H1 (cell line): Measurements from ENCODE around the gene PITX1. TPM values are rescaled to one million over a fixed set of nuclear protein-coding genes. Genes with fewer than 3 reads are reported as not detected.

ENCODE experiments used
- ASH2L ChIP-seq: fragments of 200-600, 300-600 bp; sonication (generic); IDR thresholded peaks from one replicate; pipeline ENCODE4 v1.7.1; 2017; ENCODE audit warnings: low read length
- BRCA1 ChIP-seq: IDR thresholded peaks from 2 replicates; pipeline ENCODE4 v1.6.1; 2012; ENCODE audit warnings: low read depth, low read length, improper control_type of control experiment
- NRF1 ChIP-seq: IDR thresholded peaks from 2 replicates; pipeline ENCODE4 v1.6.1; 2011; ENCODE audit warnings: mild to moderate bottlenecking, low read depth, low read length, improper control_type of control experiment
- polyA plus RNA-seq, 7 experiments: library from polyadenylated mRNA; depleted of rRNA in 3 of 7; stranded (reverse) in 5 of 7; unstranded in 2 of 7; fragments of >200 nt in 5 of 7; fragments of 200-250 nt in 2 of 7; gene quantifications; 1 replicate in 5 of 7; 2 replicates in 1 of 7; 4 replicates in 1 of 7; pipeline versions ENCODE4 v1.2.1 to v1.2.3, GENCODE V29; 2011 to 2013; ENCODE audit warnings: missing spikeins in 2 of 7, mixed read lengths in 2 of 7
- total RNA-seq: library from RNA; stranded (reverse); fragmentation: NEBNext Ultra II Directional; extraction: Animal tissue kit (Norgen Biotek cat#: 25700); gene quantifications from 2 replicates; pipeline ENCODE4 v1.2.1, GENCODE V29; 2021
- TF ChIP-seq, protein P1 (sequence below): IDR thresholded peaks from 2 replicates; pipeline ENCODE4 v1.6.1; 2012; ENCODE audit warnings: low read length, inconsistent platforms

PITX1 gene
- total and polyA plus RNA-seq, 2 of the 8 experiments (the other 6 are each of a cell fraction or from before 2014, with no cell fraction given) = 0.03 TPM; not detected in 1

DNA sequence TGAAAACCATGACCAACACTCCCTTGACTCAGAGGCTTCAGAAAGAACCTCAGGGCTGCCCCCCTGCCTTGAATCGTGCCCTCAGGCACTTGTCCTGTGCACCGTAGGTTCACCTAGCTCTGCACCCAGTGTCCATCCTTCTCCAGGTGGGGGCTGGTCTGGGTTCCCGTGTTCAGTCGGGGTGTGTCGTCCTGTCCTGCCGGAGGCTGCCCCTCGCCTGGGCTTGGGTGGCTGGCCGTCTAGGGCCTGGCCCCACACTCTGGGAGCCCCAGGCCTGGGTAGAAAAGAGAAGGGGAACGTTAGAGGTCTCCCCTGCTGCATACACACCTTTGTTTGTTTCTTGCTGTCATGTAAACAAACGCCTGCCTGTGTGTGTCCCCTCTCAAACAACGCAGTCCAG is 37.0 kb downstream of the PITX1 start (continued):
- TF ChIP-seq NRF1 = no peak
- TF ChIP-seq BRCA1 = no peak
- TF ChIP-seq, protein P1, sequence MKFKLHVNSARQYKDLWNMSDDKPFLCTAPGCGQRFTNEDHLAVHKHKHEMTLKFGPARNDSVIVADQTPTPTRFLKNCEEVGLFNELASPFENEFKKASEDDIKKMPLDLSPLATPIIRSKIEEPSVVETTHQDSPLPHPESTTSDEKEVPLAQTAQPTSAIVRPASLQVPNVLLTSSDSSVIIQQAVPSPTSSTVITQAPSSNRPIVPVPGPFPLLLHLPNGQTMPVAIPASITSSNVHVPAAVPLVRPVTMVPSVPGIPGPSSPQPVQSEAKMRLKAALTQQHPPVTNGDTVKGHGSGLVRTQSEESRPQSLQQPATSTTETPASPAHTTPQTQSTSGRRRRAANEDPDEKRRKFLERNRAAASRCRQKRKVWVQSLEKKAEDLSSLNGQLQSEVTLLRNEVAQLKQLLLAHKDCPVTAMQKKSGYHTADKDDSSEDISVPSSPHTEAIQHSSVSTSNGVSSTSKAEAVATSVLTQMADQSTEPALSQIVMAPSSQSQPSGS = no peak
- TF ChIP-seq ASH2L = no peak
